Upper lobe of left lung (tissue), 6 donors: ENCODE data around the gene CSRP1. TPM values are rescaled to one million over a fixed set of nuclear protein-coding genes. Genes with fewer than 3 reads are reported as not detected.

Experiments
- ATAC-seq, 2 donors: fragments of 200-7000 bp; cut with Tn5 transposase; one replicate each; pipeline ENCODE4 v1.9.1; 2022; ENCODE audit warnings: mild to moderate bottlenecking in 2 of 2, moderate library complexity in 2 of 2; ENCODE audit not compliant: low FRiP score in 2 of 2
- DNase-seq, 2 donors: peaks; one replicate each; pipeline ENCODE4 v3.0.0-alpha.2; 2019 to 2020
- H3K27ac ChIP-seq, 4 donors: fragments of 200-600 bp; sonication (generic); one replicate each; pipeline ENCODE4 v1.5.1; 2016 to 2019
- H3K27me3 ChIP-seq, 4 donors: fragments of 200-600 bp; sonication (generic); one replicate each; pipeline ENCODE4 v1.5.1; 2017 to 2019
- H3K36me3 ChIP-seq, 4 donors: fragments of 200-600 bp; sonication (generic); one replicate each; pipeline ENCODE4 v1.5.1; 2016 to 2019
- H3K4me1 ChIP-seq, 4 donors: fragments of 200-600 bp; sonication (generic); one replicate each; pipeline ENCODE4 v1.5.1; 2018 to 2019
- H3K4me3 ChIP-seq, 4 donors: fragments of 200-600 bp; sonication (generic); one replicate each; pipeline ENCODE4 v1.5.1; 2017 to 2019; ENCODE audit warnings: mild to moderate bottlenecking in 2 of 4, moderate library complexity in 1 of 4
- H3K9me3 ChIP-seq, 4 donors: fragments of 200-600 bp; sonication (generic); one replicate each; pipeline ENCODE4 v1.5.1; 2018 to 2019
- EP300 ChIP-seq, 4 donors: sonication (generic); formaldehyde crosslinking; IDR thresholded peaks; one replicate each; pipeline ENCODE4 v1.5.1; 2017; ENCODE audit warnings: antibody characterized with exemption in 4 of 4, control low read depth in 2 of 4
- POLR2A ChIP-seq, 4 donors: fragments of 450-650 bp; IDR thresholded peaks; one replicate each; pipeline ENCODE4 v1.5.1; 2016 to 2017; ENCODE audit warnings: antibody characterized with exemption in 4 of 4, mild to moderate bottlenecking in 2 of 4
- POLR2AphosphoS5 ChIP-seq, 2 donors: sonication (generic); formaldehyde crosslinking; IDR thresholded peaks; one replicate each; pipeline ENCODE4 v1.5.1; 2017; ENCODE audit warnings: antibody characterized with exemption in 2 of 2
- WGBS, 2 donors: methylation state at CpG; one replicate each; pipeline ENCODE4 v1.1.5; 2017 to 2018; 5-methylcytosine and 5-hydroxymethylcytosine counted together
- total RNA-seq, 6 donors: library from RNA; depleted of rRNA in 4 of 6; stranded (reverse); fragments of >200 nt in 4 of 6; gene quantifications; one replicate each; pipeline versions ENCODE4 v1.1.0 to v1.2.1, GENCODE V29; 2016 to 2021
- TF ChIP-seq, protein P1 (sequence below), 6 experiments: fragments of 450-650 bp in 4 of 6; fragments of 200-600 bp in 2 of 6; sonication (generic) in 2 of 6; IDR thresholded peaks; one replicate each; pipeline ENCODE4 v1.5.1; 2016 to 2019; ENCODE audit warnings: antibody characterized with exemption in 6 of 6
- donor health status: DM: no; HTN: no; CAD: no; lungs with moderate emphysema.
- donor health status: DM: no; HTN: yes; CAD: no; lungs with severe emphysema.

Gene CSRP1
- total RNA-seq, 6 donors from 2014 or later, result 200 to 495 (median 327) TPM

DNA sequence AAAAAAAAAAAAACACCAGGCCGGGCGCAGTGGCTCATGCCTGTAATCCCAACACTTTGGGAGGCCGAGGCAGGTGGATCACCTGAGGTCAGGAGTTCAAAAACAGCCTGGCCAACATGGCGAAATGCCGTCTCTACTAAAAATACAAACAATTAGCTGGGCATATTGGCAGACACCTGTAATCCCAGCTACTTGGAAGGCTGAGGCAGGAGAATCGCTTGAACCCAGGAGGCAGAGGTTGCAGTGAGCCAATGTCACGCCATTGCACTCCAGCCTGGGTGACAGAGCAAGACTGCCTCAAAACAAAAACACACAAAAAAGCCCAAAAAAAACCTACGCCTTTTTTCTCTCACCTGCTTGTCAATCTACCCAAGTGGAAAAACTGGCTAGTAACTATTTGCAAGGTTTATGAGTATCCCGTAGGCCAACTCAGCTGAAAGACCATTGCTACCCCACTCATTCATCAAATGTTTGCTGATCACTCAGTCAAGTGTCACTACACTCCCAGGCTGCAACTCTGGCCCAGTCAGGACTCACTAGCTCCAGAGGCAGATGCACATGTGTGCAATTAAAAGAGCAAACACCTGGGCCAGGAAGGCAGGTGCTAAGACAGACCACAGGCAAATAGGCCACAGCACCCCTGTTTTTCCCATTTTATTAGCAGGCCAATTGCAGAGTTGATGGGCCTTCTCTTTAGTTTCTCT lies 2.0 kb downstream of the CSRP1 start:
- no peaks in the 10 kb centered on the region for H3K27me3 ChIP-seq
- no peaks in the 10 kb centered on the region for H3K9me3 ChIP-seq
- ATAC-seq (peak in 1 of 2 donors; percentile 1), DNase-seq (no peak)
- peaks cover 70 to 81% (median 71%) of the 10 kb centered on the region in 4 donors for H3K4me1 ChIP-seq
- TF ChIP-seq, protein P1, sequence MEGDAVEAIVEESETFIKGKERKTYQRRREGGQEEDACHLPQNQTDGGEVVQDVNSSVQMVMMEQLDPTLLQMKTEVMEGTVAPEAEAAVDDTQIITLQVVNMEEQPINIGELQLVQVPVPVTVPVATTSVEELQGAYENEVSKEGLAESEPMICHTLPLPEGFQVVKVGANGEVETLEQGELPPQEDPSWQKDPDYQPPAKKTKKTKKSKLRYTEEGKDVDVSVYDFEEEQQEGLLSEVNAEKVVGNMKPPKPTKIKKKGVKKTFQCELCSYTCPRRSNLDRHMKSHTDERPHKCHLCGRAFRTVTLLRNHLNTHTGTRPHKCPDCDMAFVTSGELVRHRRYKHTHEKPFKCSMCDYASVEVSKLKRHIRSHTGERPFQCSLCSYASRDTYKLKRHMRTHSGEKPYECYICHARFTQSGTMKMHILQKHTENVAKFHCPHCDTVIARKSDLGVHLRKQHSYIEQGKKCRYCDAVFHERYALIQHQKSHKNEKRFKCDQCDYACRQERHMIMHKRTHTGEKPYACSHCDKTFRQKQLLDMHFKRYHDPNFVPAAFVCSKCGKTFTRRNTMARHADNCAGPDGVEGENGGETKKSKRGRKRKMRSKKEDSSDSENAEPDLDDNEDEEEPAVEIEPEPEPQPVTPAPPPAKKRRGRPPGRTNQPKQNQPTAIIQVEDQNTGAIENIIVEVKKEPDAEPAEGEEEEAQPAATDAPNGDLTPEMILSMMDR (IDR thresholded peaks at IDR 0.05), result no peak
- TF ChIP-seq POLR2A (IDR thresholded peaks at IDR 0.05), result no peak
- TF ChIP-seq EP300 (IDR thresholded peaks at IDR 0.05), result no peak
- no peak for TF ChIP-seq POLR2AphosphoS5 (IDR thresholded peaks at IDR 0.05)
- H3K36me3 ChIP-seq, result no peaks in the 10 kb centered on the region
- 68 to 73% methylated on average over 9 of the region's 9 CpGs for WGBS, 2 donors
- H3K4me3 ChIP-seq, result peak overlapping the region; percentile 10 to 84 (median 66)
- peak overlapping the region; percentile 88 to 94 (median 92) for H3K27ac ChIP-seq

DNA sequence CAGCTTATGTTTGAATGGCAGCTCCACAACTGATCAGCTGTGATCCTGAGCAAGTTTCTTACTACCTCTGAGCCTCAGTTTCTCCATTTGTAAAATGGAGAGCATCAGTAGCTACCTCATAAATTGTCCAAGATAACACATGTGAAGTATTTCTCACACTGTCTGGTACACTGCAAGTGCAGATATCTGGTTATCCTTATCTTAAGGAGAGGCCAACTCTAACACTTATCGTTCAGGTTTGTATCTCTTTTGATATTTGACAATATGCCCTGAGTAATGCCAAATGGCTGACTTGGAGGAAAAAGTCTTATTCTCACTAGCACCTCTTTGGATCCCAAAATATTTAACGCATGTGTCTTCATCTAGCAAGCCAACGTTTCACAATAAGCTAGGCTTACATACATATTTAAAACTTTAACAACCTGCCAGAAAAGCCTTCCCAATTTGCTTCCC lies 2.7 kb downstream of the CSRP1 start:
- Histone ChIP-seq H3K36me3 (no peaks in the 10 kb centered on the region), H3K4me3 (peak overlapping the region in 3 of 4 donors; percentile 56 to 84 (median 76)), H3K9me3 (no peaks in the 10 kb centered on the region), H3K27ac (peak overlapping the region; percentile 88 to 94 (median 92)), H3K4me1 (peaks cover 73 to 88% (median 79%) of the 10 kb centered on the region in 4 donors), H3K27me3 (no peaks in the 10 kb centered on the region)
- DNase-seq, result no peak
- 59 to 68% methylated on average over 3 of the region's 3 CpGs for WGBS, 2 donors
- TF ChIP-seq EP300 (IDR thresholded peaks at IDR 0.05) (no peak), POLR2AphosphoS5 (IDR thresholded peaks at IDR 0.05) (no peak), POLR2A (IDR thresholded peaks at IDR 0.05) (no peak)
- TF ChIP-seq, protein P1 (IDR thresholded peaks at IDR 0.05), result no peak
- no peak for ATAC-seq

DNA sequence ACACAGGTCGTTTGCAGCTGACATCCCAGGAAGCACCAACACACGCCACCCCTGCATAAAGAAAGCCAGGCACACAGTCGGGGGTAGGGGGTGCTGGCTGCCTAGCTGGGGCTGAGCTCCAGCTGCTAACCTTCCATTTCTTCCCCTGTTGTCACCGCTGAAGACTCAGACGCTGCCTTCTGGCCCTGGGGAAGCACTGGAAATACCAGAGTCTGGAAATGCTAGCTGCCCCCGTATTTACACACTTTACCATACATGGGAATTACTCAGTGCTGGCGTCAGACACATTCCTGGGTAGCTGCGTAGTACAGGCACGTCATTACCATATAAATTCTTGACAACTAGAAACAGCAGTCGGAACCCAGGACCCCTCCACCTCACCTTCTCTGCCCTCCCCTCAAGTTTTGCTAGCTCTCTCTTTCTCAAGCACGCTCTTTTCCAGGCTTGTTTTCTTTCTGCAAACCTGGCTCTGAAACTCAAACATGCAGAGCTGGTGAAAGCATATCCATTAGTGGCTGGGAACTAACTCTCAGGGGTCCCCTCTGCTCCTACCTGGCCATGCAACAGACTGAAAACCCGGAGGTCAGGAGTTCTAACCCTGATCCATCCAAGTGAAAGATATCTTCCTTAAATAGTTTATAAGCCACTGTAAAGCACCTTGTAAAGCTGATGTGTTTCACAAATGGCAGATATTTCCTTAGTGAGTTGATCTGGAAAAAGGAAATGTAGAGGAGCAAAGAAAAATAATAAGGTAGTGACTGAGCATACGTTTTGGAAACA lies 3.3 kb downstream of the CSRP1 start:
- Histone ChIP-seq H3K4me3 (peak overlapping the region in 2 of 4 donors; percentile 9 to 84), H3K27me3 (no peaks in the 10 kb centered on the region), H3K9me3 (no peaks in the 10 kb centered on the region), H3K27ac (peak overlapping the region; percentile 88 to 94 (median 92)), H3K36me3 (peaks cover 0 to 5% (median 0%) of the 10 kb centered on the region in 4 donors), H3K4me1 (peaks cover 73 to 94% (median 81%) of the 10 kb centered on the region in 4 donors)
- WGBS, 2 donors, result 35 to 42% methylated on average over 13 of the region's 13 CpGs
- peak; percentile 67 to 76 for TF ChIP-seq POLR2AphosphoS5 (IDR thresholded peaks at IDR 0.05)
- TF ChIP-seq POLR2A (IDR thresholded peaks at IDR 0.05), result peak in 2 of 4 donors; percentile 28 to 31
- TF ChIP-seq EP300 (IDR thresholded peaks at IDR 0.05), result peak in 3 of 4 donors; percentile 27 to 80 (median 48)
- TF ChIP-seq, protein P1 (IDR thresholded peaks at IDR 0.05), result no peak
- ATAC-seq, result peak; percentile 36 to 44
- peak in 1 of 2 donors; percentile 62 for DNase-seq

DNA sequence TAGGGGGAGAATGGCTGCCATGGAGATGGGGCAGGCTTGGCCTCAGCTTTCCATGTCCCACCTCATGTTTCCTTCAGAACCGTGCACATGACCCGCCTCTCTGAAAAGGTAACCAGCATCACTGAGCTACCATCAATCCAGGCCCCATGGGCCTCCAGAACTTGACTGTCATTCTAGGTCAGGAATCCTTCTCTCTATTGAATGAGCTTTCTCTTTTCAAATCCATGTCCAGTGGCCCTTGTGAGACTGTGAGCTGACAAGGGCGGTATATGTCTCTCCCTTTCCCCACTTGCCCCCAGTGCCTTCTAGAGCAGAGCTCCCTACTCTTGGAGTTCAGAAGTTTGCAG lies 4.4 kb downstream of the CSRP1 start:
- DNase-seq (no peak), ATAC-seq (no peak)
- WGBS, 2 donors, result 62 to 78% methylated on average over 3 of the region's 3 CpGs
- Histone ChIP-seq H3K36me3 (peaks cover 0 to 7% (median 3%) of the 10 kb centered on the region in 4 donors), H3K27ac (peak overlapping the region; percentile 88 to 94 (median 92)), H3K27me3 (no peaks in the 10 kb centered on the region), H3K4me3 (no peak overlapping the region), H3K4me1 (peaks cover 66 to 92% (median 75%) of the 10 kb centered on the region in 4 donors), H3K9me3 (no peaks in the 10 kb centered on the region)
- no peak for TF ChIP-seq EP300 (IDR thresholded peaks at IDR 0.05)
- TF ChIP-seq, protein P1 (IDR thresholded peaks at IDR 0.05), result no peak
- TF ChIP-seq POLR2A (IDR thresholded peaks at IDR 0.05), result no peak
- no peak for TF ChIP-seq POLR2AphosphoS5 (IDR thresholded peaks at IDR 0.05)
